ENCODE measurements around the gene ZNF619. TPM values are rescaled to one million over a fixed set of nuclear protein-coding genes. Genes with fewer than 3 reads are reported as not detected.
A peak's percentile ranks its signal among the peaks of the same experiment; 100 is the strongest.

The ZNF619 gene
- total and polyA plus RNA-seq, 2 of the 13 experiments (the other 11 are each of a cell fraction or from before 2014, with no cell fraction given), result 0.83 to 5.2 TPM

- TF ChIP-seq BCL3 (CRISPR knock-in tag; IDR thresholded peaks at IDR 0.05) (no peak), TBX2 (CRISPR knock-in tag; IDR thresholded peaks at IDR 0.05; ENCODE audit: borderline replicate concordance) (peak; percentile 74; the same call in 1 of the 2 replicates), PLSCR1 (CRISPR knock-in tag; IDR thresholded peaks at IDR 0.05; ENCODE audit: borderline replicate concordance) (no peak), RBFOX2 (IDR thresholded peaks at IDR 0.05; ENCODE audit: low read depth, low read length) (peak; percentile 73), ZNF598 (CRISPR knock-in tag; IDR thresholded peaks at IDR 0.05; ENCODE audit: borderline replicate concordance) (peak; percentile 38; the same call in 1 of the 2 replicates), FOXK2 (IDR thresholded peaks at IDR 0.05) (no peak), RNF2 (conservative IDR thresholded peaks at IDR 0.05; ENCODE audit: low read depth) (0 out of 2 replicates have a peak, but pooled peaks have one; percentile 32), SP2 (CRISPR knock-in tag; IDR thresholded peaks at IDR 0.05) (peak; percentile 56; the same call in 1 of the 2 replicates), ZNF576 (CRISPR knock-in tag; IDR thresholded peaks at IDR 0.05) (no peak), ATF6 (CRISPR knock-in tag; conservative IDR thresholded peaks at IDR 0.05) (0 out of 2 replicates have a peak, but pooled peaks have one; percentile 48), SNRNP70 (IDR thresholded peaks at IDR 0.05; ENCODE audit: low read depth, low read length) (no peak), TIGD3 (CRISPR knock-in tag; IDR thresholded peaks at IDR 0.05; ENCODE audit: borderline replicate concordance) (no peak), PATZ1 (CRISPR knock-in tag; IDR thresholded peaks at IDR 0.05) (peak; percentile 65), KDM3A (CRISPR knock-in tag; IDR thresholded peaks at IDR 0.05; ENCODE audit: low read depth) (0 out of 2 replicates have a peak, but pooled peaks have one; percentile 37), ZMYM4 (CRISPR knock-in tag; IDR thresholded peaks at IDR 0.05) (peak; percentile 85), SKI (IDR thresholded peaks at IDR 0.05; ENCODE audit: partially characterized antibody) (peak; percentile 54), ZNF878 (CRISPR knock-in tag; IDR thresholded peaks at IDR 0.05) (no peak), SMYD3 (CRISPR knock-in tag; IDR thresholded peaks at IDR 0.05) (0 out of 2 replicates have a peak, but pooled peaks have one; percentile 42), RARA (CRISPR knock-in tag; IDR thresholded peaks at IDR 0.05) (peak; percentile 25; the same call in 1 of the 2 replicates)
Measured at GRCh38 chr3:40505599-40506462, 28.9 kb downstream of the ZNF619 start, which contains the start of gene ZNF620 (continued).

Measured in HepG2 (cell line).